TTC549 (cell line): ENCODE data around the gene TNRC18.
"Not testable (repeated sequence)": the region's sequence is repeated elsewhere in the genome, so short reads cannot be mapped to it uniquely, and the experiment has no call there.

Source experiments
- FAIRE-seq: peaks from 2 replicates; lab custom pipeline; 2012; peaks lifted over from hg19 to GRCh38; lab: Jason Lieb, UNC

Gene TNRC18

DNA sequence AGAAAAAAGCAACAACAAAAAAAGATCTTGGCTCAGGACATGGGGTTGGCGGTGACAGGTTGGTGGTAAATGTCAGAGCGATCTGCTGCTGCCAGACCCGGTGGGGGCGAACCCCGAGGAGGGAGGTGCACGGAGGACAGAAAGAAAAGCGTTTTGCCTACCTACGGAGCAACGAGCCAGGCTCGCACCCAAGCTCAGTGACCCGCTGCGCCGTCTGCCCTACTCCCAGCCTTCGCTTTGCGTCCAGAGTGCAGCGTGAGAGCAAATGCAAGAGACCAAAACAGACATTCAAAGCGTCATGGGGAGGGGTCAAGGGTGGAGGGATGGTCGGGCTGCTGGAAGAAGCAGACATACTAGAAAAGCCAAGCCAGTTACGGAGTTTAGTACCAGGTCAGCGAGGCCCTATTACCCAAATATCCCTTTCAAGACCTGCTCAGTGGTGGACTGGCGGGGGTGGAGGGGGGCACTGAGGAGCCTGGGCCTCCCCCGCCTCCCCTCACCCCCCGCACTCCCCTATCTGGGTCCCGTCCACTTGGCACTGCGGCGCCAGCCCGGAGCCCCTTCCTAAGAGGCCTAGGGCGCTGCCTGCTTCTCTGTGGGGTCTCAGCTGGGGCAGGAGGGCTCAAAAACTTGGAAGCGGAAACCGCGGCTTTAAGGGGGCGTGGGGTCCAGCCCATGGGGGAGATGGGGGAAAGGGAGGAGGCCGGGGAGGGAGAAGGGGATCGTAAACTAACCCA lies 74.0 kb downstream of the TNRC18 start:
- FAIRE-seq = no peak

DNA sequence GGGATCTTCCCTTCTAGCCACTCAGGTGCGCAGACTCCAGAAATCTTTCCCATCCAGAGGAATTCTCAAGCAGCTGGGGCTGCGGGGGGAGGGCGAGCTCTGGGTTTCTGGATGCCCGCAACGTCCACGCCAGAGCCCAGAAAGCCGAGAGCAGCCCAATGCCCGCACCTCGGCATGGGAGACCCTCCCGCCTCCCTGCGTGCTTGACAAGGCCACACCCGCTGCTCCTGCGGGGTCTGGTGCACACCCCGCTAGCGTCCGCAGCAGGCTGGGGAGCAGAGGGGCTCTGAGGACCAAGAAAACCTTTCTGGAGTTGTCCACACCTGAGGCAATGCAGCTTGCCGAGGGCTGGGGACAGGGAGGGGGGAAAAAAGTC lies 74.6 kb downstream of the TNRC18 start:
- no peak for FAIRE-seq

DNA sequence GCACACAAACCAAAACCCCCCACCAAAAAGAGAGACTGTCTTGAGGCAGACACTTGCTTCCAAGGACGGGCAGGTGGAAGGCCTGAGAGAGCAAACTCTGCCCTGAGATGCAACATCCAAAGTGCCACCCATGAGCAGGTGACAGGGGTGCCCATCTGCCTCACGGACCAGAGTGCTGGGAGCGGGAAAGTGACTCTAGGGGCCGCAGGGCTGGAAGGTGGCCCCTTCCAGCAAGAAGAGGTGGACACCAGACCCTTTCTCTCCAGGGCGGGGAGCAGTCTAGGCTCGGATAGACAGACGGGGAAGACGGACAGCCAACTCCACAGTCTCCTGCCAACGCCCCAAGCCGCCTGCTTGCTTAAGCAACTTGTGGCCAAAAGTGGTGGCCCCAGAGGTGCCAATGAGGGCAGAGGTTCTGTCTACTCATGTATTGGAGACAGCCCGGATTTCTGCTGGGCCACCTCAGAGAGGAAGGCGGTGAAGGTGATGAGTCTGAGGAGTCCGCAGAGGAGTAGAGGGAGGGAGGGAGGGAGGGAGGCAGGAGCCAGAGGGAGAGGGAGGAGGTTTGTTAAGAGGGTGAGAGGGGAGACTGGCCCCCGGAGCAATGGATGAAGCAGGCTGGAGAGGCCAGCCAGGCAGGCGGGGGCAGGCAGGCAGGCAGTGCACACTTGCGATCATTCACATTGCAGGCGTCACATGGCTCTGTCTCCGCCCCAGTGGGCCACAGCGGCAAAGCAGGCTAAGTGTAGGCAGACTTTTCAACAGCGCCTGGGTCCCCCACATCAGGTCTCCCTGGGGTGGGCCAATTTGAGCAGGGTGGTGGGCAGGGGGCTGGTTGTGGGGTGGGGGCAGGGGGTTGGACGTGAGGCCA lies 75.3 kb downstream of the TNRC18 start:
- no peak for FAIRE-seq

DNA sequence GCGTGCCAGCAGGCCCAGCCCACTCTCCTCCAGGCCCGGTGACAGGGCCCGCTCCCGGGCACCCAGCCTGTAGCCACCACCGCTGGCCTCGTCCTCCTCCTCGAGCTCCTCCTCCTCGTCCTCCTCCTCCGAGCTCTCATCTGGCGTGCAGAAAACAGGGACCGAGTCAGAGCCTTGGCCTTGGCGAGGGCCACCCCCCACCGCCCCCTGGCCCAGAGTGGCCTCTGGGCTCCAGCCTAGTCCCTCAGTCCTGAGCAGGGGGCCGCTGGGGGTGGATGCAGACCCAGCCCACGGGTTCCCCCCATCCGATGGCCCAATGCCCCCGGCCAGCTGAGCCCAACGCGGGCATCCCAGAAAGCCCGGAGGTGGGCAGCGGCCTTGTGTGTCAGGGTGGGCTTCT lies 78.0 kb downstream of the TNRC18 start:
- FAIRE-seq = no peak

DNA sequence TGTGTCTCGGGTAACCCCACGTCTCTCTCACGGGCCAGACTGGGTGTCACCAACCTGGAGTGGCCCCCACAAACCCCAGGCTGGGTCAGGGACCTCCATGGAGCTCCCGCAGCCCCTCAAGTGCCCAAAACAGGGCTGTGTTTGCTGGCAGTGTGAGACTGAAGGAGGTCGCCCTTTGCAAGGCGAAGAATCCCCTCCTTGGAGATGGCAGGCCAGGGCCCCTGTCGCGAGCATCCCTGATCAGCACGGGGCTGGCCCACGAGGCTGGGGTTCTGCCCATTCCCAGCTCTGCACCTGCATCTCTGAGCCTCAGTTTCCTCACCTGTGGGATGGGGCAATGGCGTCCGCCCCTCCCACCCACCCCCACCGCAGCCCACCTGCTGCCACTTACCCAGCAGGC lies 78.5 kb downstream of the TNRC18 start:
- FAIRE-seq = no peak

DNA sequence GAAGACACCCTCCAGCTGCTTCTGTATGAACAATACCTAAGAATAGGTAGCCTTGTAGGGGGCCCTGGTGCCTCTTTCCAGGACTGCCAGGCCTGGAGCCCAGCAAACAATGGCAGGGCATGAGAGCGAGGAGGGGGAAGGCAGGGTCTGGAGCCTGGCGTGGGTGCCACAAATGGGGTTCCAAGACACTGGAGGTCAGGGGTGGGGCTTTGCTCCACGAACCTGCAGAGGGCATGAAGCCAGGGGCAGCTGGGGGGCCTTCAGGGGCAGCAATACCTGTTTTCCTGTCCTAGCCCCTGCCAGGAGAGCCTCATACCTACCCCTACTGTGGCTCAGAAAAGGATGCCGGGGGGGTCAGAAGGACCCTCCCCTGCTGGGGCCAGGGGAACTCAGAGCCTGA lies 79.3 kb downstream of the TNRC18 start:
- FAIRE-seq = no peak

DNA sequence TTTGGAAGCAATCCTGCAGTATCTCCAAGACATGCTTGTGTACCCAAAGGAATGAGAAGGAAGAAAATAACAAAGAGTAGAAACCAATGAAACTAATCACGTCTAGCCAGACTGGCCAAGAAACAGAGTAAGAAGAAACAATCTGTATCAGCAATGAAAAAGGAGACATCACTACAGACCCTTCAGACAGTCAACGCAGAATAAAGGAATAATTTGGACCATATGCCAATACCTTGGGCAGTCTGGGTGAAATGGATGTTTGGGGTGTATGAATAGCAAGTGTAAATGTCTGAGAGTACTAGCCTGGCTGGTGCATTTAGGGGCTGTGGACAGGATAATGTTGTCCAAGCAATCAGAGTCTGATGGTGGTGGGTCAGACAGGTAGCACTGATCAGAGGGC lies 79.8 kb downstream of the TNRC18 start:
- FAIRE-seq = no peak

DNA sequence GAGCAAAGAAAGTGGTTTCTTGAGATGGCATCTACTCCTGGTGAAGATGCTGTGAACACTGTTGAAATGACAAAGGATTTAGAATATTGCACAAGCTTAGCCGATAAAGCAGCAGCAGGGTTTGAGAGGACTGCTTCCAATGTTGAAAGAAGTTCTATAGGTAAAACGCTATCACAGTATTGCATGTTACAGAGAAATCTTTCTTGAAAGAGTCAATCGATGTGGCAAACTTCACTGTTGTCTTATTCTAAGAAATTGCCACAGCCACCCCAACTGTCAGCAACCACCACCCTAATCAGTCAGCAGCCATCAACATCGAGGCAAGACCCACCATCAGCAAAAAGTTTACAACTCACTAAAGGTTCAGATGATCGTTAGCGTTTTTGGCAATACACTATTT lies 81.0 kb downstream of the TNRC18 start:
- FAIRE-seq = no peak

DNA sequence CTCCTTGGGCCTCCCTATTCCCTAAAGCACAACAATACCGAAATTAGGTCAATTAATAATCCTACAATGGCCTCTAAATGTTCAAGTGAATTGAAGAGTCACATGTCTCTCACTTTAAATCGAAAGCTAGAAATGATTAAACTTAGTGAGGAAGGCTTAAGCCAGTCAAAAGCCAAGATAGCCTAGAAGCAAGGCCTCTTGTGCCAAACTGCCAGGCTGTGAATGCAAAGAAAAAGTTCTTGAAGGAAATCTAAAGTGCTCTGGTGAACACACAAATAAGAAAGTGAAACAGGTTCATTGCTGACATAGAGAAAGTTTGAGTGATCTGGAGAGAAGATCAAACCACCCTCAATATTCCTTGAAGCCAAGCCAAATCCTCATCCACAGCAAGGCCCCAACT lies 83.7 kb downstream of the TNRC18 start:
- no peak for FAIRE-seq

DNA sequence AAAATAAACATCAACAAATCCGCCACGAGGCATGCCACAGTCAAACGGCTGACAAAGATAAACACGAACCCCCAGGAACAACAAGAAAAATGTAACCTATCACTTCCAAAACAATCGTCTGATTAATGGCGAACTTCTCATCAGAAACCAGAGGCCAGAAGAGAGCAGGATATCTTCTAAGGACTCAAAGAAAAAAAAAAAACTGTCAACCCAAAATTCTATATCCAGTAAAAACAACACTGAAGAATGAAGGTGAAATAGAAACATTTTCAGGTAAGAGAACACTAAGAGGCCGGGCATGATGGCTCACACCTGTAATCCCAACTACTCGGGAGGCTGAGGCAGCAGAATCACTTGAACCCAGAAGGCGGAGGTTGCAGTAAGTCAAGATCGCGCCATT lies 86.6 kb downstream of the TNRC18 start:
- FAIRE-seq = no peak

DNA sequence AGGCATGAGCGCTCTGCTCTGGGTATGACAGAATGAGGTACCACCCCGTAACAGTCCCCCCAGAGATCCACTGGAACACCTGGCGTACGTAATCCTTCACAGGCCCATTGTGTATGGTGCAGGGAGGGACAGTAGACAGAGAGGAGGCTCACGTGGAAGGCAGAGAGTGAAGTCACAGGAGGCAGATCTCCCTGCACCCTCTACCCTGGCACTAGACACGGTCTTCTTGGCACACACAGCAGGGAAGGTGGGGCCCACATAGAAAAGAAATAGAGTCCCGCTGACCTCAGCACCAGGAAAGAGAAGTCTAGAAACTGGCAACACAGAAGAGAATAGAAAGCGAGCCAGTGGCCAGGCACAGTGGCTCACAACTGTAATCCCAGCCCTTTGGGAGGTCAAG lies 89.0 kb downstream of the TNRC18 start:
- FAIRE-seq = no peak

DNA sequence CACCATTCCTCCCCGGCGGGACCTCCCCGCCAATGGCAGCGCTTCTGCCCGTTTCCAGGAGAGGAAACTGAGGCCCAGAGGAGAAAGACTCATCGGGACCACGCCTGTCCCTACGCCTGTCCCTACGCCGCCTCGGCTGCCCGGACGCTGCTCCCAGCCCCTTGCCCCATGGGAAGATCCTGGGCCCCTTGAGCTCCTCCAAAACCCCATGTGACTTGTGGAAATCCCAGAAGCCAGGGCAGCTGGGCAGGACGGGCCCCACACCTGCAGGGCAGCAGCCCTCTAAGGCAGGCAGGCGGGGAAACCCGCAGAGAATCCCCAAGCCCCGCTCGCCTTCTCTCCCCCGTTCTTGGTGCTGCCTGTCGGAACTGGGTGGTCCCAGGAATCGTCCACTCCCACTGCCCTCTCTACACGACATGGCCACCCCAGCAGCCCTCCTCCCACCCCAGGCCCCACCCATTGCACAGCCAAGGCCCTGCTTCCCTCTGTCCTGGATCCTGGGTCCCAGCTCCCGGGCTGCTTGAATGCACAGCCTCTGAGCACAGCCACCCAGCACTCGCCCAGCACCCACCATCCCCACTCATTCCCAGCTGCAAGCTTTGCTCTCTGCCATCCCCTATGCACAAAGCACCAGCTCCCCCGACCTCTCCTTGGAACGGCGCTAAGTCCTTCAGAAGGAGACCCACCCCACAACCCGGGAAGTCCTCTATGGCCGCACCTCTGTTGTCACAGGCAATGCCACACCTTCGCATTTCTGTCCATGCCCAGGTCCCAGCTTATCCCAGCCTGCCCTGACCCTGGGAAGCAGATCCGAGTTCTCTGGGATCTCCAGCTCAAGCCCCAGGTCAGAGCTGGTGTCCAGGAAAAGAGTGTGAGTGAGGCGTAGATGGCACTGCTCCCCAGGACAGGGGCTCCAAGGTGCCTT lies 90.3 kb downstream of the TNRC18 start:
- FAIRE-seq = no peak

DNA sequence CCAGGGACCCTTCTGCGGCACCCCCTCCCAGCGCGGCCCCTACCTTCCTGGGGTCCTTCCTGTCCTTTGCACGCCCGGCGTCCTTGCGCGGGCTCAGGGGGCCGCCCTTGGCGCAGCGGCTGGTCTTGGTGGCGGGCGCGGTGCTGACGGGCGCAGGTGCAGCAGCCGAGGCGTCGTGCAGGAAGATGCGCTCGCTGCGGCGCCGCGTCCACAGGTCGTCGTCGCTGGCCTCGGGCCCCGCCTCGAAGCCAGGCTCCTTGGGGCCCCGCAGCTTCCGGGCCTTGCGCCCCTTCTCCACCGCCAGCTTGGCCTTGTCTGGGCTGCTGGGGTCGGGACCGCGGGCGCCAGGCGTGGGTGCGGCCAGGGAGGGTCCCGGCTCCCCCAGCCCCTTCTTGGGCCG lies 91.1 kb downstream of the TNRC18 start:
- FAIRE-seq = no peak

DNA sequence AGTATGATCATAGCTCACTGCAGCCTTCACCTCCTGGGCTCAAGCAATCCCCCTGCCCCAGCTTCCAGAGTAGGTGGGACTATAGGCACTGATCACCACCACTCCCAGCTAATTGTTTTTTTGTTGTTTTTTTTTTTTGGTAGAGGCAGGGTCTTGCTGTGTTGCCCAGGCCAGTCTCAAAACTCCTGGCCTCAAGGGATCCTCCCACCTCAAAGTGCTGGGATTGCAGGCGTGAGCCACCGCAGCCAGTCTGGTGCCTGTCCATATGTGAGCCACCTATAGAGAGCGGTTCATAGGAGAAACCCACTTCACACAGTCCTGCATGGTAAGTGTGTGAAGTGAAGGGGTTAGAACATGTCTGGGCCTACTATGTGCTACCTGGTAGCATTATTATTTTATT lies 93.3 kb downstream of the TNRC18 start:
- FAIRE-seq = no peak

DNA sequence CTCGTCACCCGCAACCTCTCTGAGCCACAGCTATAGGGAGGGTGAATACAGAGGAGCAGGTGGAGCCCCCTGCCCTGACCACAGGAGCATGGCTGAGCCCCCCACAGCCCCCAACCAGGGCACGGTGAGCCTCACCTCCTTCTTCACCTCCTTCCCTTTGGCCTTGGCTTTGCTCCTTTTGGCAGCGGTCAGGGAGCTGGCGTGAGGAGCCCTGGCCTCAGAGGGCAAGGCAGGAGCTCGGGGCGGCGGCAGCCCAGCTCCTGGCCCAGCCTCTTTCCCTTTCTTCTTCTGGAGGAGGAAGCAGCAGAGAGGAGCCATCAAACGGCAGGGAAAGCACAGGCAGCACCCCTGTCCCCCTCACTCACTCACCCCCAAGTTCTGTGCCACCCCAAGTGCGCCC lies 98.7 kb downstream of the TNRC18 start:
- FAIRE-seq = no peak

DNA sequence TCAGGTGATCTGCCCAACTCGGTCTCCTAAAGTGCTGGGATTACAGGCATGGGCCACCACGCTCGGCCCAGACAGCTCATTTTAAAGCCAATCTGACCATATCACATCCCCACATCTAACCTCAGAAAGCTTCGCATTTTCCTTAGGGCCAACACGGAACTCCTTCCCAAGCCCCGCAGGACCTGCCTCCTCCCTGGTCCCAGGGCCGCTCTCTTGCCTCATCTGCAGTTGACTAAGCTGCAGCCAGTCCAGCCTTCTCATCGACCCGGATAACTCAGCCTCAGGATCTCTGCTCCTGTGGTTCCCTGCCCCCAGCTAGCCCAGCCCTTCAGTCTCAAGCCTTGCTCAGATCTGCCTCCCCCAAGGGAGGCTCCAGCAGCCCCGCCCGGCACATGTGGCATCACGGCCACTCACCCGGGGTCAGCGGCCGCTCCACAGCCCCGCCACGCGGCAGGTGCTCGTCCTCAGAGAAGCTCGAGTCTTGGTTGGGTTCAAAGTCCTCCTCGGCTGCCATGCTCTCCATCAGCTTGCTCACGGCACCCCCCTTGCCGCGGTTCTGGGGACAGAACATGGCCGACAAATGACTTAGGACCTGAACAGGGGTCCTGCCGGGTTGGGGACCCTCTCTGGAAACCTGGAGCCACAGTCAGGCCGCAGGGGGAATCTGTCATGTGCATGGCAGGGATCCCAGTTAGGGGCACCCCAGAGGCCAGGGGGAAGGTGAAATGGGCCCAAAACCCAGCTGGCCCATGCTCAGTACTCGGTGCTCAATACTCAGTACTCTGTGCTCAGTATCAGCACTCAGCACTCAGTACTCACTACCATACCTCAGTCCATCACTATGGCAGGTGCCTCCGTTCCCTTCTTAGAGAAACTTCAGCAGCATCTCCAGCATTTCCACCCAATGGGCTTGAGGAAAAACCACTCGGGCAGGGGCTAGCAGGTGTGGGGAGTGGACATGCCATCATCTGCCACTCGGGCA lies 99.5 kb downstream of the TNRC18 start:
- not testable (repeated sequence) for FAIRE-seq

DNA sequence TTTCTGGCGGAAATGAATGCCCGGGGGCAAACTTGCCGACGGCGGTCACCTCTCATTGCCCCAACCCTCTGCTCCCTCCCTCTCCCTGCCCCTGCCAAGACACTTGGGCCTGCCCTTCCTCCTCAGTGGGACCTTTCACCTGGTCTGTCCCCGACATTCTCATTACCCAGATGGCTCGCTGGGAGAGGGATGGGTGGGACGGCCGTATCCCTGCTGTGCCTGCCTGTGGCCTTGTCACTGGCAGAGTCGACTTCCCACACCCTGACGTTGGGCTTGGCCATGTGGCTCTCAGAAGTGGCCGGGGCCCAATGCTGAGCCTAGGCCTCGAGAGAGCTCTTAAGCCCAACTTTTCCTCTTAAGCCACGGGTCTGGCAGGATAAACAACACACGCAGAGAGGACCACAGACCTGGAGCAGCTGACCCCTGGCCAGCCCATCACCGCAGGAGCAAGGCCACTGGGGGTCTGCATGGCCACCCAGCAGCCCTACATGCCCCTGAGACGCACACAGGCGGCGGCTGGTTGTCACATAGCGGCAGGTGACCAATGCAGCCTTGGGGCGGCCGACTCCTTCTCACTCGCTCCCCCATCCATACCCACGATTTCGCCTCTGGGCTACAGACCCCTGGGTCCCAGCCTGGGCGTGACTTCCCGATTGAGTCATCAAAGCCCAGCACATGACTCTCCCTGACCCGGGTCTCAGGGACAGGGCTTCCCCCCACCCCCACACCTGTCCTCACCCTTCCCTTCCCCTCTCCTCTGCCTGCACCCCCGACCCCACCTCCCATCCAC lies 100.8 kb downstream of the TNRC18 start:
- no peak for FAIRE-seq

DNA sequence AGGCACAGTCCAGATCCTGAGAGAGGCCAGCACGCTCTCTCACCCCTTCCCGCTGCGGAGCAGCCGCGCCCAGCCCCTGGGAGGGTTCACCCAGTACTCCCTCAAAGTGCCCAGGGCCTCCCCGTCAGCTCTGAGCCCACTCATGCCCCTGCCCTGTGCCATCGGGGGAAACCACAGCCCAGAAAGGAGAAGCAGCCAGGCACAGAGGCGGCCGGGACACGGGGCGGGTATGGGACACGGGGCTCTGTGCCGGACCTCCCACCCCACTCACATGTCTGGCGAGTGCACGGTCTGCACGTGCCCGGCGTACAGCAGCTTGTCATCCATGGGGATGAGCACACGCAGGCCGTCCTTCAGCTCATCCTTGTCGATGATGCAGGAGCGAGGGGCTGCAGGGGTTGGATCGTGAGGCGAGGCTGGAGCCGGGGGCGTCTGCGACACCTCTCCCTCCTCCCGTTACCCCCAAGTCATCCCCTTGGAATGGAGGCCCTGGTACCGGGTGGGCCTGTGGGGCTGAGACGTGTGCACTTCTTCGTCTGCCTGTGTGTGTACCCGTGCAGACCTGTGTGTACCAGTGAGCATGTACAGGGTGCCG lies 102.7 kb downstream of the TNRC18 start:
- no peak for FAIRE-seq

DNA sequence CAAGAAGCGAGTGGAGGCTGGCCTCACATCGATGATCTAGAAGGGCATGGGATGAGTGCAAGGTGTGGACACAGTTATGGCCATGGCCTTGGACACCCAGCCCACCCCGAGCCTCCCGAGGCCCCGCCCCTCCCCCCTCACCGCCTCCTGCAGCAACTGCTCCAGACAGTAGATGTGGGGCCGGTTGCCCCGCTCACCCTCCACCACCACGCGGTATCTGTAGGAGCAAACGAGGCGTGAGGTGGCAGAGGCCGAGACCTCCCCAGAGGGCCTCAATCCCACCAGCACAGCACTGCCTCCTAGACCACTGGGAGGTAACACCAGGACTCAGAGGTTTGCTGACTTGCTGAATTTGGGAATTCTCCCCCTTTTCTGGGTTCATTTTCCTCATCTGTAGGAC lies 103.2 kb downstream of the TNRC18 start:
- FAIRE-seq = no peak

DNA sequence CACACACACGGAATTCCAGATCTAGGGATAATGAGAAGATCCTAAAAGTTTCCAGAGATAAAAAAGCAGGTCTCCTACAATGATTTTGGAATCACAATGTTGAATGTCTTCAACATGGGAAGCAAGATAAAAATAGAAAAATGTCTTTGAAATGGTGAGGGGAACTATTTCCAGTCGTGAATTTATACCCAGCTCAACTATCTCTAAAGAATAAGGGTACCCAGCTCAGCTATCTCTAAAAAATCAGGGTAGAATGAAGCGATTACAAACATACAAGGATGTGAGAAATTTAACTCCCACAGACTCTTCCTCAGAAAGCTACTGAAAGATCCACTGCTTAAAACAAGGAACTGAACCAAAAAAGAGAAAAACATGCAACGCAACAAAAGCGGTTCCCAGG lies 105.0 kb downstream of the TNRC18 start:
- FAIRE-seq = not testable (repeated sequence)
